Heart left ventricle (tissue), 16 donors: ENCODE results near the gene ENAH. TPM values are rescaled to one million over a fixed set of nuclear protein-coding genes. Genes with fewer than 3 reads are reported as not detected.

ENCODE experiments used
- ATAC-seq, 4 donors: fragments of 200-7000 bp; cut with Tn5 transposase; one replicate each; pipeline ENCODE4 v1.9.1; 2020 to 2022; ENCODE audit warnings: moderate library complexity in 4 of 4, mild to moderate bottlenecking in 3 of 4, moderate number of reproducible peaks in 1 of 4
- DNase-seq, 5 donors: peaks; one replicate each; pipeline ENCODE4 v3.0.0-alpha.2; 2020
- H3K27ac ChIP-seq, 12 donors: fragments of 200-600 bp; sonication (generic) in 4 of 12; one replicate each; pipeline versions ENCODE4 v1.5.0 to v1.8.0; 2016 to 2022; ENCODE audit warnings: mild to moderate bottlenecking in 2 of 12
- H3K27me3 ChIP-seq, 9 donors: fragments of 200-600 bp; sonication (generic) in 2 of 9; one replicate each; pipeline versions ENCODE4 v1.5.1 to v1.8.0; 2016 to 2022; ENCODE audit warnings: mild to moderate bottlenecking in 3 of 9
- H3K36me3 ChIP-seq, 9 donors: fragments of 200-600 bp; sonication (generic) in 2 of 9; one replicate each; pipeline versions ENCODE4 v1.5.0 to v1.8.0; 2018 to 2022; ENCODE audit warnings: mild to moderate bottlenecking in 2 of 9
- H3K4me1 ChIP-seq, 12 donors: fragments of 200-600 bp; sonication (generic) in 4 of 12; one replicate each; pipeline versions ENCODE4 v1.5.0 to v1.8.0; 2016 to 2022; ENCODE audit warnings: mild to moderate bottlenecking in 3 of 12
- H3K4me3 ChIP-seq, 12 donors: fragments of 200-600 bp; sonication (generic) in 4 of 12; one replicate each; pipeline versions ENCODE4 v1.5.0 to v1.8.0; 2017 to 2022; ENCODE audit warnings: mild to moderate bottlenecking in 9 of 12, moderate library complexity in 4 of 12
- H3K9me3 ChIP-seq, 12 donors: fragments of 200-600 bp; sonication (generic) in 4 of 12; one replicate each; pipeline versions ENCODE4 v1.5.0 to v1.8.0; 2016 to 2022; ENCODE audit warnings: mild to moderate bottlenecking in 1 of 12
- POLR2A ChIP-seq, 2 donors: fragments of 450-650 bp; IDR thresholded peaks; one replicate each; pipeline ENCODE4 v1.6.1; 2017; ENCODE audit warnings: antibody characterized with exemption in 2 of 2, mild to moderate bottlenecking in 2 of 2, moderate library complexity in 2 of 2
- WGBS, 4 donors: extraction: QIAGEN DNeasy Blood & Tissue Kit in 2 of 4; methylation state at CpG; one replicate each; pipeline versions ENCODE4 v1.1.5 to v1.1.7; 2013 to 2018; 5-methylcytosine and 5-hydroxymethylcytosine counted together
- intact Hi-C, 10 donors: fragments of 100-400 bp; cut with DNase I; formaldehyde crosslinking; loops; one replicate each; pipeline versions ENCODE4 v1.11.1 to v1.14.2; 2022
- long read RNA-seq, 3 donors: library from polyadenylated mRNA; unstranded; transcript quantifications; one replicate each; pipeline ENCODE4 v2.0.0, GENCODE V29; 2020 to 2021
- polyA plus RNA-seq, 2 donors: library from polyadenylated mRNA; stranded (reverse); fragments of 200-250 nt; gene quantifications; one replicate each; pipeline ENCODE4 v1.2.3, GENCODE V29; 2013
- total RNA-seq, 9 donors: library from RNA; depleted of rRNA in 2 of 9; stranded (reverse); fragments of >200 nt in 2 of 9; fragmentation: NEBNext Ultra II Directional in 3 of 9; extraction: Animal tissue kit (Norgen Biotek cat#: 25700) in 3 of 9; gene quantifications; one replicate each; pipeline versions ENCODE4 v1.1.0 to v1.2.4, GENCODE V29; 2016 to 2023
- TF ChIP-seq, protein P1 (sequence below), 12 donors: fragments of 200-600 bp; sonication (generic) in 4 of 12; IDR thresholded peaks; one replicate each; pipeline versions ENCODE4 v1.5.0 to v1.8.0; 2018 to 2022; ENCODE audit warnings: antibody characterized with exemption in 12 of 12, mild to moderate bottlenecking in 5 of 12
- donor health status: ischemic (EF 13 %, LVEDD 7.1; RV severe dilation, severe dysfunction).
- donor health status: healthy with polysubstance abuse.
- donor health status: DM: no; HTN: yes; CAD: no.
- donor health status: DM: no; HTN: no; CAD: no.
- donor health status: ischemic (EF 25% LVEDD 6.9; RV normal size, moderate dysfunction).
- donor health status: ischemic (EF 25% LVEDD 5.7; RV mildly dilated, moderate dysfunction).
- donor health status: healthy.
- donor health status: DM: yes; HTN: yes; CAD: no.
- donor health status: ischemic (EF 35%, LVEDD 5.7; RV mildly dilated, moderate dysfunction).
- donor health status: nonischemic (EF 11% LVEDD 7.7; RV severe dilation, severe dysfunction).
- donor health status: DM: yes; HTN: yes; CAD: no.
- donor health status: PGD.
- donor health status: ischemic (EF 29% LVEDD 5.4; RV normal size, mild dysfunction).
- donor health status: nonischemic (EF 23%, LVEDD 6.1; RV moderate dilation, normal function).

The ENAH gene
- 100 to 1,000 TPM in 4 of 9 donors, 10 to 100 TPM in 5; 54.3 to 183 (median 97.6) TPM for total RNA-seq
- polyA plus RNA-seq, result 10 to 100 TPM; 17.0 to 41.5 TPM
- long read RNA-seq, donor 1, full-length matches to known transcripts, result 4 of 22 reads
- long read RNA-seq, donor 1, partial matches to known transcripts, result 6 of 22 reads
- long read RNA-seq, donor 1, other reads (novel, unspliced or antisense), result 12 of 22 reads
- long read RNA-seq, donor 2, partial matches to known transcripts, result 3 of 17 reads
- long read RNA-seq, donor 2, other reads (novel, unspliced or antisense), result 13 of 17 reads
- long read RNA-seq, donor 3, full-length matches to known transcripts, result 11 of 42 reads
- long read RNA-seq, donor 3, partial matches to known transcripts, result 13 of 42 reads
- long read RNA-seq, donor 3, other reads (novel, unspliced or antisense), result 18 of 42 reads

DNA sequence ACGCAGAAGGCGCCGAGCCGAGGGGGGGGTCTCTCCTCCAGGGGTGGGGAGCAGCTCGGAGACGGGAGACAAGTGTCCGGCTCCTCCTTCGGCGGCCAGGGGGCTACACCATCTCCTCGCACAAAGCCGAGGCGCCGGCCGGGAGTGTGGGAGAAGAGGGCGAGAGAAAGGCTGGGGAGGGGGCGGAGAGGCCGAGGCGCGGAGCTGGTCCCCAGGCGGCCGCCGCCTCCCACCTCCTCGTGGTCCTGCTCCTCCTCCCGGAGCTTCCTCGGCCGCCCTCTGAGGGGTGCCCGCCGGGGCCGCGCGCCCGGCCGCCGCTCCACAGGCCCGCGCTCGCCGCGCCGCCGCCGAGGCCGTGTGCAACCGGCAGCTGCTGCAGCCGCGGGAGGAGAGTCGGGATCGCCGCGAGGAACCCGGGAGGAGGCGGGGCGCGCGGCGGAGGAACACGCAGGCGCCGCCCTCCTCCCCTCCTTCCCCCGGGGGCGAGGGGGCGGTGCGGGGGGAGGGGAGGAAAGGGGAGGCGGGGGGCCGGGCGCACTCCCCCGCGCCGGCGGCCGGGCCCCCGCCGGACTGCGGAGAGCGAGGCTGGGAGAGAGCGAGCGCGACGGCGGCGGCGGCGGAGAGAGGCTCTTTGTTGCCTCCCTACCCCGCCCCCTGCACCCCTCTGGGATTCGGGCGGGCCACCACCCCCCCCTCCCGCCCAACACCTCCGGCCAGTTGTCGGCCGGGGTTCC is at the start of gene ENAH:
TSS of gene ENAH (minus strand) at position 395 of the 734 bp plus-strand sequence. CDS start 433 bp downstream, outside the sequence.
- no peaks in the 10 kb centered on the region for H3K9me3 ChIP-seq
- H3K4me1 ChIP-seq, result peaks cover 0 to 65% (median 37%) of the 10 kb centered on the region in 12 donors
- no peaks in the 10 kb centered on the region for H3K36me3 ChIP-seq
- peak; percentile 28 to 54 for TF ChIP-seq POLR2A (IDR thresholded peaks at IDR 0.05)
- TF ChIP-seq, protein P1, sequence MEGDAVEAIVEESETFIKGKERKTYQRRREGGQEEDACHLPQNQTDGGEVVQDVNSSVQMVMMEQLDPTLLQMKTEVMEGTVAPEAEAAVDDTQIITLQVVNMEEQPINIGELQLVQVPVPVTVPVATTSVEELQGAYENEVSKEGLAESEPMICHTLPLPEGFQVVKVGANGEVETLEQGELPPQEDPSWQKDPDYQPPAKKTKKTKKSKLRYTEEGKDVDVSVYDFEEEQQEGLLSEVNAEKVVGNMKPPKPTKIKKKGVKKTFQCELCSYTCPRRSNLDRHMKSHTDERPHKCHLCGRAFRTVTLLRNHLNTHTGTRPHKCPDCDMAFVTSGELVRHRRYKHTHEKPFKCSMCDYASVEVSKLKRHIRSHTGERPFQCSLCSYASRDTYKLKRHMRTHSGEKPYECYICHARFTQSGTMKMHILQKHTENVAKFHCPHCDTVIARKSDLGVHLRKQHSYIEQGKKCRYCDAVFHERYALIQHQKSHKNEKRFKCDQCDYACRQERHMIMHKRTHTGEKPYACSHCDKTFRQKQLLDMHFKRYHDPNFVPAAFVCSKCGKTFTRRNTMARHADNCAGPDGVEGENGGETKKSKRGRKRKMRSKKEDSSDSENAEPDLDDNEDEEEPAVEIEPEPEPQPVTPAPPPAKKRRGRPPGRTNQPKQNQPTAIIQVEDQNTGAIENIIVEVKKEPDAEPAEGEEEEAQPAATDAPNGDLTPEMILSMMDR (IDR thresholded peaks at IDR 0.05), result no peak
- WGBS, 4 donors, result 0% methylated on average over 11 to 86 of the region's 90 CpGs
- peaks cover 0 to 6% (median 0%) of the 10 kb centered on the region in 9 donors for H3K27me3 ChIP-seq
- intact Hi-C loops, result loop anchor here (2.0 to 10.0 kb wide), 18 partner anchors 41 to 178 kb away; partner anchors contain the start of gene SRP9 (in 1 of the 10)
- H3K27ac ChIP-seq, result peak within 1 kb of the TSS; percentile 92 to 100 (median 96)
- ATAC-seq, result peak; percentile 68 to 93 (median 87)
- H3K4me3 ChIP-seq, result peak within 1 kb of the TSS; percentile 80 to 99 (median 92)
- peak; percentile 88 to 91 (median 89) for DNase-seq

DNA sequence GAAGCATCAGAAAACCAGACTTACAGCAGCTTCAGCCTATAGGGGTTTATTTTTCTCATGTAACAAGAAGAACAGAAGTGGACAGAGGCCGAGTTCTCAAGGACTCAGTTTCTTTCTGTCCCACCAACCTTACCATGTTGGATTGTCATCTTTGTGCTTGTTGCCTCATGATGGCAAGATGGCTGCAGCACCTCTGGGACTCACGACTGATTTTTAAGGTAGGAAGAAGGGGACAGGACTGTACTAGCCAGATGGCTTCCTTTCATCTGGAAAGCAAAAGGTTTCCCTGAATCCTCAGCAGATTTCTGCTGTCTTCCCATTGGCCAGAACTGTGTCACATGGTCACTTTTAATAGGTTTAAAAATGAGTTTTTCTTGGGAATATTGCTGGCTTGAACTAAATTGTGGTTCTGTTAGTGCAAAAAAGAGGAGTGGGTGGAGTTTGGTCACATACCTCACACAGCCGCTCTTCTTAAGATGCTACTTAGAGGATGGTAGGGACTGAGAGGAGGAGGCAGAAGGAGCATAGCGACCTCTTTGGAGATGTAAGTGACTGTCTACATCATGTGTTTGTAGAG is 48.1 kb upstream of the ENAH start:
- H3K27ac ChIP-seq, result peak overlapping the region in 1 of 12 donors; percentile 54
- intact Hi-C loops, result no loop called here
- TF ChIP-seq, protein P1 (IDR thresholded peaks at IDR 0.05), result no peak
- TF ChIP-seq POLR2A (IDR thresholded peaks at IDR 0.05), result no peak
- no peaks in the 10 kb centered on the region for H3K9me3 ChIP-seq
- no peak overlapping the region for H3K4me3 ChIP-seq
- H3K4me1 ChIP-seq, result peaks cover 0 to 34% (median 13%) of the 10 kb centered on the region in 12 donors
- ATAC-seq, result no peak
- H3K27me3 ChIP-seq, result no peaks in the 10 kb centered on the region
- WGBS, 4 donors, result 94 to 98% (median 97%) methylated on average over 4 of the region's 4 CpGs
- DNase-seq, result no peak
- H3K36me3 ChIP-seq, result no peaks in the 10 kb centered on the region

DNA sequence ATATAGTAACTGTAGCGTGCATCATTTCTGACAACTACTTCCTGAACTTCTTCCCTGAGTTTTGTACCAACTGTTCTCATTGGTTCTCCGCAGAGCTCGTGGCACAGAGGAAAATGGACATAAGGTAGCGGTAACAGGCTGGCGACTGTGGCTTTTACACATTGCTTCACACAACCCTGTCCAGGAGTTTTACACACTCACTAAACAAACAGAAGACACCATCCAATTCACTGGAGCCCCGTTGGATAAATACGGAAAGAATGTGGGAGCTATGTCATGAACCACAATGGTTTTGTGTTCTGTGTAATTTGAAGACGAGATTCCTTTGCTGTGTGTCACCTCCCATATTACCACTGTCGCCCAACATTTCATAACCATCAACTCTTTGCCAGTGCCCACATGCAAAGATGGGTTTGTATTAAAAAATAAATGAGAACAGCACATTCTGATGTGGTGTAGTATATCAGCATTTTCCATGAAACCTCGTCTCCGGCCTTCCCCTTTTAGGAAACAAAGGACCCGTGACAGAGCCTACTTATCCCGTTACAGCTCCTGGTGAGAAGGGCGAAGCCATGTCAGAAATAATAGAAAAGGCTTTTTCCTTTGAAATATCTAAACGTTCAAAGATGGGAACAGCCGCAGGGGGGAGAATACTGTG is 47.4 kb upstream of the ENAH start:
- Histone ChIP-seq H3K27ac (peak overlapping the region in 2 of 12 donors; percentile 3 to 54), H3K36me3 (no peaks in the 10 kb centered on the region), H3K9me3 (no peaks in the 10 kb centered on the region), H3K4me3 (no peak overlapping the region), H3K4me1 (peaks cover 0 to 41% (median 13%) of the 10 kb centered on the region in 12 donors), H3K27me3 (no peaks in the 10 kb centered on the region)
- WGBS, 4 donors, result 70 to 87% (median 82%) methylated on average over 16 of the region's 16 CpGs
- ATAC-seq (peak in 1 of 4 donors; percentile 61), DNase-seq (no peak)
- intact Hi-C loops, result no loop called here
- TF ChIP-seq, protein P1 (IDR thresholded peaks at IDR 0.05), result no peak
- TF ChIP-seq POLR2A (IDR thresholded peaks at IDR 0.05), result no peak
